HG03460 (cell line): ENCODE measurements around the gene YPEL2.

ENCODE experiments used
- ATAC-seq: cut with Tn5 transposase; IDR thresholded peaks from one replicate; pipeline ENCODE4 v1.9.1; 2021; ENCODE audit not compliant: unreplicated experiment

YPEL2 gene

DNA sequence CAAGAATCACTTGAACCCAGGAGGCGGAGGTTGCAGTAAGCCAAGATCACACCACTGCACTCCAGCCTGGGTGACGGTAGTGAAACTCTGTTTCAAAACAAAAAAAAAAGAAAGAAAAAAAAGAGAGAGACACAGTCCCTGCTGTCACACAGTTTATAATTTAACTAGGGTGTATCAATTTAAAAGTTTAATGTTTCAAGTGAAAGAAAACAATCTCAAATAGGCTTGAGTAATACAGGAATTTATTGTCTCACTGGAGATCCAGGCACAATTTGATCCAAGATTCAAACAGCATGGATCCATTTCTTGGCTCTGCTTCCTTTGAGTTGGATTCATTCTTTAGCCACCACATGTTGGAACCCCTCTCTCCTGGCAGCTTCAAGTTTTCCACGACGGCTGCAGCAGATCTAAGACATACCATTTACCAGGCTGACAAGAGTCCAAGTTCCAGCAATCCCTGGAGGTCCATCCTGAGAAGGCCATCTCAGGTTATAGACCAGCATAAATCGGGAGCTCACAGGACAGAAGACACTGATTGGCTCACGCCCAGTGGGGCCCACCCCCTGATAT, 97.5 kb downstream of the YPEL2 start:
- no peak for ATAC-seq

- ATAC-seq, result no peak
These were observed 100.1 kb downstream of the YPEL2 start for GRCh38 chr17:59431601-59432000.

DNA sequence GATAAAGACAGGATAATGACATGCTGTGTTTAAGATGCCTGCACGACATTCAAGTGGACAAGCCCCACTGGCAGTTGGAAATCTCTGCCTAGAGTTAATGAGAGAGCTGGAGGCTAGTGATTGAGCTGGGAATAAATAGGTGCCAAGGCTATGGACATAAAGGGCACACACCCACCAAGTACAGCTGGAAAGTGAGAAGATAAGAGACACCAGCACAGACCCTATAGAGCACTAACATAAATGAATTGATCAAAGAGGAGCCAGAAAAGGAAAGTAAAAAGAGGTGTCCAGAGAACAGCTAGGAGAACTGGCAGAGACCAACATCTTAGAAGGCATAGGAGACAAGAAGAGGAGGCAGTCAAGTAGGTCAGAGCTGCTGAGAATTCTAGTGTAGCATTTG, 101.2 kb downstream of the YPEL2 start:
- no peak for ATAC-seq

DNA sequence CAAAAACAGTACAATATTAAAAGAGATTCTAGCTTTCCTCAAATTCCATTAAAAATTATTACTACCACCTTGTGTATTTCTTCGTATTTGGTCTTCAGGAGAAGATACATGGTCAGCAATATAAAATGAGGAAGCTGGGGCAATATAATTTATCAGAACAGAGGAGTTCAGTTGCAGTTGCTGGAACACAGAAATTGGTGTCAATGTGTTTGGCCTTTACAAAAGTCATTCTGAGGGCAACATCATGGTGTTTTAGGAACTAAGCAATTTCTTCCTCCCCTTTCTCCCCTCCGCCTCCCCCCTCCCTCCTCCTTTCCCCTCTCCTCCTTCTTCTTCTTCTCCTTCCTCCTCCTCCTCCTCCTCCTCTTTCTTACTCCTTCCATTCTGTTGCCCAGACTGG, 102.1 kb downstream of the YPEL2 start:
- no peak for ATAC-seq

DNA sequence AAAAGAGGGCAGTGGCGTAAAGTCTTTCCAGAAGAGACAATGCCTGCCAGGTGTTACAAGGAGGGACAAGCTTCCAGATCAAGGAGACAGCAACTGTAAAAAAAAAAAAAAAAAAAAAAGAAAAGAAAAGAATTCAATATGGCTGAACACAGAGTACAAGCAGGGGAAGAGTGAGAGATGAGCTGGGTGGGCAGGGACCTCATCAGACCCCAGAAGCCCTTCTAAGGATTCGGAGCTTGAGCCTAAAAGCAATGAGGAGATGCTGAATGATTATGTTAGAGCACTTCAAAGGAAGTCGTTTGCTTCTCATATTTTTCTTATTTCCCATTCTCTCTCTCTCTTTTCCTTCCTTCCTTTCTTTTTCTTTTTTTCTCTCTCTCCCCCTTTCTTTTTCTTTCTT, 103.0 kb downstream of the YPEL2 start:
- ATAC-seq, result no peak

- no peak for ATAC-seq
These were observed 103.8 kb downstream of the YPEL2 start for GRCh38 chr17:59435238-59435637.

DNA sequence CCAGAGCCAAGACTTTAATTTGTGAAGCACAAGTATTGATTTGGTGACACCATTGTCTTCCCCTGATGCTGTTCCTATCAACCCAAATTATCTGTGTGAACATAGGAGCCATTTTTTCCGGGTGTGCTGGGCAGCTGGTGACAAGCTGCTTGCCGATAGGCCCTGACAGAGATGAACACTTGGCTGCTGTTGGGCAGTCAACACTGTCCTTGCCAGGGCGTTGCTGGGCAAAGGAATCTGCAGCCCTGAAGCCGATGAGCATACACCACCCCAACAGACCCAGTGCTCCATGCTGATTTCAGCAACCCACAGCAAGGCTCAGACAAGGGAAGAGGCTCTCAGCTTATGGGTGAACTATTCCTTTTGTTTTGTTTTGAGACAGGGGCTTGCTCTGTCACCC, 105.4 kb downstream of the YPEL2 start:
- no peak for ATAC-seq

- no peak for ATAC-seq
These were observed 106.4 kb downstream of the YPEL2 start for GRCh38 chr17:59437791-59438281.

DNA sequence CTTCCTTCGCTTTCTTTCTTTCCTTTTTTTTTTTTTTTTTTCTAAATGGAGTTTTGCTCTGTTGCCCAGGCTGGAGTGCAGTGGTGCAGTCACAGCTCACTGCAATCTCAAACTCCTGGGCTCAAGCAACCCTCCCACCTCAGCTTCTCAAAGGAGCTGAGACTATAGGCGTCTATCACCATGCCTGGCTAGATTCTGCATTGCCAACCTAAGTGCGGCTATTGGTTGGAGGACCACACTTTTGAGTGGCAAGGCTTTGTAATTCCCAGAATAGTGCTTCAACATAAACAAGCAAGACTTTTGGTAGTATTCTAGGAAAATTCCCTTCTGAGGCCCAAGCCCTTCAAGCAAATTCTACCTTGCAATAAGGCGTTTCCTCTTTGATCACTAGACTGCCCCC, 107.8 kb downstream of the YPEL2 start:
- no peak for ATAC-seq

- ATAC-seq, result no peak
These were observed 108.3 kb downstream of the YPEL2 start for GRCh38 chr17:59439741-59440211.

DNA sequence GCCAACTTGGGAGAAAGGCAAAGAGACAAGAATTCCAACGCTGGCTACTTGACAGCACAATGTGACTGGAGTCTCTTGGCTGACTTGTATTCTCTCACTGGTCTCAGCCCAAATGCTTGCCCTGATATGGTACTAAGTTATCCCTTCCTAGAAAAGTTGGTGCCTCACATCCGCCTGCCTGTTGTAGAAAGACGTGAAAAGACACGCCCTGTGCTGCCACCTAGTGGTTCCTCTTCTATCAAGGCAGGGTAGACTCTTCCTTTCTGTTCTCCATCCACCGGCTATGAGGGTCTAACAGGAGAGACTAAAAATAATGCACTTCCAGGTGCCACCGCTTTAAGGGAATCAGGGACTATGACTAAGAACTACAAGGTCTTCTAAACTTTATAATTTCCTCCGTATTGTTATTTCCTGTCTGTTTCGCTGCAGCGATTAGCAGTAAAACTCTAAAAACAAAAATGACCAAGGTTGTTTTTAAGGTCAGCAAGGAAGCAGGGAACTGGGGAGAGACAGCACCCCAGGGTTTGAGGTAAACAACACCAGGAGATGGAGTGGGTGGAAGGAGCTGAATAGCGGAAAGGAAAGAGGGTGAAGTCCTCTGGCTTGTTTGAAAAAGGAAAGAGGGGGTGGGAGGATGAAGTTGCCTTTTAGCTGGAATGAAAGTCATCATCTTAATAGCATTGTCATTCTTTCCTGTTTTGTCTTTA, 109.5 kb downstream of the YPEL2 start:
- no peak for ATAC-seq

- no peak for ATAC-seq
These were observed 110.1 kb downstream of the YPEL2 start for GRCh38 chr17:59441464-59442096.

DNA sequence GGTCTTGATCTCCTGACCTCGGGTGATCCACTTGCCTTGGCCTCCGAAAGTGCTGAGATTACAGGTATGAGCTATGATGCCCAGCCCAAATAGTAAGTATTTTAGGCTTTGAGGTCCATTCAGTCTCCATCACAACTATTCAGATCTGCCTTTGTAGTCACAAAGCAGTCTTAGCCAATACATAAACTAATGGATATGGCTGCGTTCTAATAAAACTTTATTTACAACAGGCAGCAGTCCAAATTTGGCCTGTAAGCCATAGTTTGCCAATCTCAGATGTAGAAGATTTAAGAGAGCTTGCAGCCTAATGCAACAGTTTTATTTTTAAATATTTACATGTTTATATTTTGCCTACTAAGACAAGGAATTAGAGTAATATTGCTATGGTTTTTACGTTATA, 111.7 kb downstream of the YPEL2 start:
- ATAC-seq, result no peak
